ENCODE data around the gene SELENOI.
"Not testable (repeated sequence)": the region's sequence is repeated elsewhere in the genome, so short reads cannot be mapped to it uniquely, and the experiment has no call there.

The SELENOI gene

DNA sequence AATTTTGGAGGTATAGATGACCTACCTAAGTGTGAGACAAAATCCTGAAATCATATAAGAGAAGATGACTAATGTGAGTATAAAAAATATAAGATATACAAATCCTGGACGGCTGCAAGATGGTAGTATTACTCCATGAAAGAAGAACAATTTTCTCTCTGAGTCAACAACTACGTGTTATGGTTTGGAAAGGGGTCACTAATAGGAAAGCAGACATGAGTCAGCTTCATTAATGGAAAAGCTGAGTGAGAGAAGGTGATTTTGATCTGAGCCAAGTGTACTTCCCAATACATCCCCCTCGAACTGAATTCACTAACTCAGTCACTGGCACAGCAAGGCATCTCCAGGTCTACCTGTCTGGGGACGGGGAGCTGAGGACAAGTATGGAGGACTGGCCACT lies 20.1 kb upstream of the SELENOI start:
- H3K4me2 ChIP-seq, result no peak overlapping the region
- TF ChIP-seq Cebpa-rat (IDR thresholded peaks at IDR 0.05), result no peak

DNA sequence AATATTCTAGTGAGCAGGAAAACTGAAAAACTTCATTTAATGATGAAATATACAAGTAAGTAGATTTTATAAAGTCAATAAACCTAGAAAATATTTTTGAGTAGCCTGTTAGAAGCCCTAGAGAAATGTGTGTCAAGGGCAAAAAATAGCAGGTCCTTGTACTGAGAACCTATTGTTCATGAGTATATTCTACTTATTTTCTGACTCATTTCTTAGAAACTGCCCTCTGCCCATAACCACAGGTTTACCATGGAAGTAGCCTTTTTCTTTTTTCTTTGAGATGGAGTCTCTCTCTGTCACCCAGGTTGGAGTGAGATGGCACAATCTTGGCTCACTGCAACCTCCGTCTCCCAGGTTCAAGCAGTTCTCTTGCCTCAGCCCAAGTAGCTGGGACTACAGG lies 19.4 kb upstream of the SELENOI start:
- H3K36me3 ChIP-seq, result no peaks in the 10 kb centered on the region
- no peak overlapping the region for H3K27ac ChIP-seq
- no peaks in the 10 kb centered on the region for H4K20me1 ChIP-seq
- no peak overlapping the region for H3K4me3 ChIP-seq
- H3K4me1 ChIP-seq, result peaks cover 40% of the 10 kb centered on the region
- no peak overlapping the region for H3K4me2 ChIP-seq
- H3K27me3 ChIP-seq, result no peaks in the 10 kb centered on the region
- H3K9me3 ChIP-seq, result no peaks in the 10 kb centered on the region
- H3K9ac ChIP-seq, result no peak overlapping the region
- no peak for TF ChIP-seq Cebpa-rat (IDR thresholded peaks at IDR 0.05)

More for the DNA sequence above, 20.1 kb upstream of the SELENOI start:
- no peaks in the 10 kb centered on the region for H3K9me3 ChIP-seq
- H3K4me1 ChIP-seq, result peaks cover 40% of the 10 kb centered on the region
- no peak overlapping the region for H3K27ac ChIP-seq
- H3K9ac ChIP-seq, result no peak overlapping the region
- H3K4me3 ChIP-seq, result no peak overlapping the region
- H3K36me3 ChIP-seq, result no peaks in the 10 kb centered on the region
- H3K27me3 ChIP-seq, result no peaks in the 10 kb centered on the region
- no peaks in the 10 kb centered on the region for H4K20me1 ChIP-seq

DNA sequence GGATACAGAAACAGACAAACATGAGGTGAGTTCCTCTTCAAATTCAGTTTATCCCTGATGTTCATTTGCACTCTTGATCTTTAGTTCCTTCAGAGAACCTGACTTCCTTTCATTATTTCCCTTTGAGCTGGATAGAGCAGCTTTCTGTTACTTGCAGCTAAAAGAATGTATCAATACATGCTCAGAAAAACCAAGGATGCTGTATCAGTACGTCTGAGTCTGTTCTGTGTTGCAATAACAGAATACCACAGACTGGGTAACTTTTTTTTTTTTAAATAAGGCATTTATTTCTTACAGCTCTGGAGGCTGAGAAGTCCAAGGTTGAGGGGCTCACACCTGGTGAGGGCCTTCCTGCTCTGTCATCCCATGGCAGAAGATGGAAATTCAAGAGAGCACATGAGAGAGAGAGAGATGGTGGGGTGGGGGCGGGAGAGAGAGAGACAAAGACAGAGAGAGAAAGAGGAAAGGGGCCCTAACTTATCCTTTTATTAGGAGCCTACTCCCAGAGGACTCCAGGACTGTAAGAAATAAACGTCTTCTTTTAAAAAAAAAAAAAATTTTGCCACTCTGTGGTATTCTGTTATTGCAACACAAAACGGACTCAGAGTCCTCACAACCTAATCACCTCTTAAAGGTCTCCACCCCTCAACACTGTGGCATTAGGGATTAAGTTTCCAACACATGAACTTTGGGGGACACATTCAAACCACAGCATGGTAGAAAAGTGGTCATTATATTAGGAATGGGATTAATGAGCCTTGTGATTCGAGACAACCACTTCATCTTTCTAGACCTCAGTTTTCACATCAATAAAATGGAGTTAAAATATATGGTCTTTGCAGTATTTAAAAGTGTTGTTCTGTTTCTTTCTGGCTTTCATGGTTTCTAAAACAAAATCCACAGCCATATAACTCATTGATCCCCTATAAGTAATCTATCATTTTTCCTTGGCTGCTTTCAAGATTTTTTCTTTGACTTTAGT lies 18.4 kb upstream of the SELENOI start:
- no peaks in the 10 kb centered on the region for H3K27me3 ChIP-seq
- H4K20me1 ChIP-seq, result no peaks in the 10 kb centered on the region
- no peaks in the 10 kb centered on the region for H3K9me3 ChIP-seq
- peak overlapping the region; percentile 68 for H3K4me2 ChIP-seq
- peaks cover 40% of the 10 kb centered on the region for H3K4me1 ChIP-seq
- H3K36me3 ChIP-seq, result no peaks in the 10 kb centered on the region
- no peak overlapping the region for H3K9ac ChIP-seq
- peak overlapping the region; percentile 39; the same call in 1 of the 2 replicates for H3K27ac ChIP-seq
- TF ChIP-seq Cebpa-rat (IDR thresholded peaks at IDR 0.05), result no peak
- H3K4me3 ChIP-seq, result no peak overlapping the region

DNA sequence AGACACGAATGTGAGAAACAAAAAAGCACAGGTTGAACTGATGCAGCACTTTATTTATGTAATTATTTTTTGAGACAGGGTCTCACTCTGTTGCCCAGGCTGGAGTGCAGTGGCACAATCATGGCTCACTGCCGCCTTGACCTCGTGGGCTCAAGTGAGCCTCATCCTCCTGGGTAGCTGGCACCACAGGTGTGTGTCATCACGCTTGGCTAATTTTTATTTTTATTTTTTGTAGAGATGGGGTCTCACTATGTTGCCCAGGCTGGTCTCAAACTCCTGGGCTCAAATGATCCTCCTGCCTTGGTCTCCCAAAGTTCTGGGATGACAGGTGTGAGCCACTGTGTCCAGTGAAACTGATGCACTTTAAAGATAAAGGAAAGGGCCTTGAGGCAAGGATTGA lies 16.9 kb upstream of the SELENOI start:
- H4K20me1 ChIP-seq, H3K27me3 ChIP-seq, H3K4me3 ChIP-seq, H3K36me3 ChIP-seq, H3K9ac ChIP-seq, H3K27ac ChIP-seq, H3K9me3 ChIP-seq: not testable (repeated sequence)
- peaks cover 40% of the 10 kb centered on the region for H3K4me1 ChIP-seq
- peak overlapping the region; percentile 68 for H3K4me2 ChIP-seq

DNA sequence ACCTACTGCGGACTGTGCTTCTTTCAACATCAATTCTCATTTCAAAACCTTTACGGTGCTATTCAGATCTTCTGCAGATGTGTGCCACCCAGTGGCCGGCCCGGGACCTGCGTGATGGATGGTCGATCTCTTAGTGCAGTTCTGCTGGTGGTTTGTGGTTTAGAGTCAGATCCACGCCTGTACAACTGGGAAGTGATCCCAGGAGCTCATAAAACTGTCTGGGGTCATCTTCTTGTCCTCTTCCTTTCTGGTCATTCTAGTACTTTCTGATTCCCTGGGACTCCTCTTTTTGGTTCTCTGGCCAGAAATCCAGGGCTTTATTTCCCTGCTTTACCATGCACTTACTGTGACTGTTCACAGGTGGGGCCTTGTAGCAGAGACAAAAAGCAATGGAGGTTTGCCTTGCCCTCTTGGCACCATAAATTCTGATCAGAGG lies 15.8 kb upstream of the SELENOI start:
- Histone ChIP-seq H3K27ac (peak overlapping the region; percentile 11; the same call in 1 of the 2 replicates), H4K20me1 (no peaks in the 10 kb centered on the region), H3K9me3 (no peaks in the 10 kb centered on the region), H3K27me3 (no peaks in the 10 kb centered on the region), H3K36me3 (no peaks in the 10 kb centered on the region), H3K4me2 (peak overlapping the region; percentile 41), H3K4me3 (no peak overlapping the region), H3K9ac (no peak overlapping the region; the same call in 1 of the 2 replicates), H3K4me1 (peaks cover 40% of the 10 kb centered on the region)
- TF ChIP-seq Cebpa-rat (IDR thresholded peaks at IDR 0.05), result no peak

DNA sequence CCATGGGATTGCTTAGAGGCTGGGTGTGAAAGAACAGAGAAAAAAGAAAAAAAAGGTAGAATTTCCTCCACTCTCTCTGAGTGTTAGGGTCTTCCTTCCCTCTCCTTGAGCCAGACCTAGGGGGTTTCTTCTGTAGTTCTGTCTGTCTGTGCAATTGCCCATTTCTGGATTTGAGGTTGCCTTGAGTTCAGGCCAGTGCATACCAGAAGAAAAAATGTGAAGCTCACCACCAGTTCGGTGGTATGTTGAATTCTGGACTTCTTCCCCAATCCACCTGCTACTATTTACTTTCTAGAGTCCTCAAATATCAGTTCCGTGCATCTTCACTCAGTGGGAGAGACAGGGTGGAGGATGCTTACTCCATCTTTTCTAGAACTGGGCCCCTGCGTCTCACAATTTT lies 15.3 kb upstream of the SELENOI start:
- H3K27ac ChIP-seq, result peak overlapping the region; percentile 11; the same call in 1 of the 2 replicates
- H3K4me2 ChIP-seq, result peak overlapping the region; percentile 41
- H3K27me3 ChIP-seq, result no peaks in the 10 kb centered on the region
- no peak overlapping the region; the same call in 1 of the 2 replicates for H3K9ac ChIP-seq
- no peak overlapping the region for H3K4me3 ChIP-seq
- H3K4me1 ChIP-seq, result peaks cover 40% of the 10 kb centered on the region
- no peaks in the 10 kb centered on the region for H3K9me3 ChIP-seq
- no peaks in the 10 kb centered on the region for H4K20me1 ChIP-seq
- no peak for TF ChIP-seq Cebpa-rat (IDR thresholded peaks at IDR 0.05)
- H3K36me3 ChIP-seq, result no peaks in the 10 kb centered on the region

DNA sequence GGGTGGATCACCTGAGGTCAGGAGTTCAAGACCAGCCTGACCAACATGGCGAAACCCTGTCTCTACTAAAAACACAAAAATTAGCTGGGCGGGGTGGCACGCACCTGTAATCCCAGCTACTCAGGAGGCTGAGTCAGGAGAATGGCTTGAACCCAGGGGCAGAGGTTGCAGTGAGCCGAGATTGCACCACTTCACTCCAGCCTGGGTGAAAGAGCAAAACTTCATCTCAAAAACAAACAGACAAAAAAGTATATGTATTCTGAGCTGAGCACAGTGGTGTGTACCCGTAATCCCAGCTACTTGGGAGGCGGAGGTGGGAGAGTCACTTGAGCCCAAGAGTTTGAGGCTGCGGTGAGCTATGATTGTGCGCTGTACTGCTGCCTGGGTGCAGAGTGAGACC lies 14.6 kb upstream of the SELENOI start:
- peaks cover 40% of the 10 kb centered on the region for H3K4me1 ChIP-seq
- not testable (repeated sequence) for H3K9me3 ChIP-seq, H3K27me3 ChIP-seq

DNA sequence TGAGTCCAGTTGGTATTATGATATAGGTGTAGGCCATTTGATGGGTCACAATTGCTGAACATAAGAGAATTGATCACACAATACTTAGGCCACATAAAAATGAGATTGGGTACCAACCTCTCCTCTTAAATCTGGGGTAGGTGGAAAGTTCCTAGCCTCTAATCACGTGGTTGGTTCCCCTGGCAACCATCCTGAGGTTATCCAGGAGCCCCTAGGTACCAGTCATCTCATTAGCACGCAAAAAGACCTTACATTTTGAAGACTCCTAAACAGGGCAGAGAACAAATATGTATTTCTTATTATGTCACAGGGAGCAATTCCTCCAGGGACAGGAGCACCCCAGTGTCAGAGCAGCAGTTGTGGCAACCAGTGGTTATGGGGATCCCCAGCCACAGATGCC lies 12.7 kb upstream of the SELENOI start:
- Histone ChIP-seq H3K27me3 (no peaks in the 10 kb centered on the region), H3K9me3 (no peaks in the 10 kb centered on the region), H4K20me1 (no peaks in the 10 kb centered on the region), H3K9ac (no peak overlapping the region), H3K36me3 (no peaks in the 10 kb centered on the region), H3K4me1 (peaks cover 25% of the 10 kb centered on the region), H3K4me2 (no peak overlapping the region), H3K4me3 (no peak overlapping the region), H3K27ac (no peak overlapping the region)
- no peak for TF ChIP-seq Cebpa-rat (IDR thresholded peaks at IDR 0.05)

More for the DNA sequence above, 14.6 kb upstream of the SELENOI start:
- H3K4me3 ChIP-seq, H3K27ac ChIP-seq, H3K9ac ChIP-seq, H3K36me3 ChIP-seq, H4K20me1 ChIP-seq, H3K4me2 ChIP-seq: not testable (repeated sequence)

DNA sequence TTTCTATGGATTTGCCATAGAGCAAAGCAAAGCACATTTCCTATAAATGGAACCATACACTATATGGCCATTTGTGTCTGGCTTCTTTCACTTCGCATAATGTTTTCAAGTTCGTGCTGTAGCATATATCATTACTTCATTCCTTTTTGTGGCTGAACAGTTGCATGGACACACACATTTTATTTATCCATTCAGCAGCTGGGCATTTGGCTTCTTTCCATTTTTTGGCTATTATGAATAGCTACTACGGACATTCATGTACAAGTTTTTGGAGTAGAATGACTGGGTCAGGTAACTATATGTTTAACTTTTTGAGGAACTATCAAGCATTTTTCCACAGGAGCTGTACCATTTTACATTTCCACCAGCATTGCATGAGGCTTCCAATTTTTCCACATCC lies 10.7 kb upstream of the SELENOI start:
- TF ChIP-seq Cebpa-rat (IDR thresholded peaks at IDR 0.05), result no peak
- no peak overlapping the region for H3K9ac ChIP-seq
- H3K9me3 ChIP-seq, result no peaks in the 10 kb centered on the region

DNA sequence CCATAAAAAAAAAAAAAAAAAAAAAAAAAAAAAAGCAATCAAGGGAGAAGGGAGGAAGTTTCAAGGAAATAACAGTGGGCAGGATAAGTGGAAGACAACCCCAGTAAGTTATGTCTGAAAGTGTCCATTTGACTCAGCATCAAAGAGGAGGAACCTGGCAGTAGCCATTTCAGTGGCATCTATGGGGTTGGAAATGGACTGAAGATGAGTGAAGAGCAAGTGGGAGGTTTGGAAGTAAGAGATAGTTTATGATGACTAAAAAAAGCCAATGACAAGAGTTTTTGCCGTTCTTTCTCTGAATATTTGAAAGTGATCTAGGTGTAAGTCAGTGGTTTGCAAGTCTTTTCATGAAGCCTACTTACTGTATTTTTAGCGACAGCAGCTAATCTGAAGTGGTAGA lies 9.2 kb upstream of the SELENOI start:
- no peak for TF ChIP-seq Cebpa-rat (IDR thresholded peaks at IDR 0.05)

More for the DNA sequence above, 10.7 kb upstream of the SELENOI start:
- Histone ChIP-seq H3K4me1 (peaks cover 5% of the 10 kb centered on the region), H4K20me1 (no peaks in the 10 kb centered on the region), H3K36me3 (no peaks in the 10 kb centered on the region), H3K27ac (no peak overlapping the region), H3K4me2 (no peak overlapping the region), H3K27me3 (no peaks in the 10 kb centered on the region), H3K4me3 (no peak overlapping the region)

More for the DNA sequence above, 9.2 kb upstream of the SELENOI start:
- no peaks in the 10 kb centered on the region for H3K4me1 ChIP-seq
- H3K9me3 ChIP-seq, result no peaks in the 10 kb centered on the region
- no peaks in the 10 kb centered on the region for H3K27me3 ChIP-seq
- H4K20me1 ChIP-seq, result no peaks in the 10 kb centered on the region
- H3K4me3 ChIP-seq, result no peak overlapping the region
- no peaks in the 10 kb centered on the region for H3K36me3 ChIP-seq
- H3K4me2 ChIP-seq, result no peak overlapping the region
- no peak overlapping the region for H3K9ac ChIP-seq
- no peak overlapping the region for H3K27ac ChIP-seq

Measured in BLaER1 (cell line).